OCI-LY7 (cell line): ENCODE data around the gene CDK2AP2.

ENCODE experiments used
- CTCF ChIP-seq: fragments of 200-600 bp; sonication (generic); conservative IDR thresholded peaks from 2 replicates; pipeline ENCODE4 v1.5.1; 2014; ENCODE audit warnings: mild to moderate bottlenecking, antibody characterized with exemption, low read length, moderate library complexity, mixed read lengths
- EZH2phosphoT487 ChIP-seq: fragments of 200-600 bp; sonication (generic); IDR thresholded peaks from 2 replicates; pipeline ENCODE4 v1.6.1; 2018; ENCODE audit warnings: low read depth, borderline replicate concordance, mild to moderate bottlenecking, mixed run types, antibody characterized with exemption, low read length, moderate library complexity, mixed read lengths

- TF ChIP-seq CTCF (no peak), EZH2phosphoT487 (no peak)
These were observed 15.8 kb downstream of the CDK2AP2 start for GRCh38 chr11:67492069-67492727.
